Activated CD8-positive, alpha-beta memory T cell treated with anti-CD3 and anti-CD28 coated beads for 1 hour (primary cell): ENCODE data around the gene AKAP5.

Source experiments
- DNase-seq, 2 donors: peaks; one replicate each; pipeline ENCODE4 v3.0.0-alpha.2; 2020; ENCODE audit warnings: low read depth in 1 of 2; ENCODE audit errors: extremely low read depth in 1 of 2

Gene AKAP5

GRCh38 chr14:64459405-64460136, 5.7 kb upstream of the AKAP5 start:
- DNase-seq, result no peak

- no peak for DNase-seq
Measured at GRCh38 chr14:64461221-64461620, 4.1 kb upstream of the AKAP5 start.

GRCh38 chr14:64463195-64463594, 2.1 kb upstream of the AKAP5 start:
- no peak for DNase-seq

- no peak for DNase-seq
Measured at GRCh38 chr14:64463873-64464272, 1.4 kb upstream of the AKAP5 start.

GRCh38 chr14:64464651-64465050, 648 bp upstream of the AKAP5 start:
- no peak for DNase-seq

GRCh38 chr14:64465831-64466554, 694 bp downstream of the AKAP5 start:
- no peak for DNase-seq

GRCh38 chr14:64467101-64467500, 1.8 kb downstream of the AKAP5 start:
- DNase-seq, result no peak

GRCh38 chr14:64467566-64467965, 2.3 kb downstream of the AKAP5 start:
- DNase-seq, result no peak

- no peak for DNase-seq
Measured at GRCh38 chr14:64468451-64468850, 3.2 kb downstream of the AKAP5 start.

GRCh38 chr14:64474041-64474440, 8.7 kb downstream of the AKAP5 start:
- no peak for DNase-seq

GRCh38 chr14:64474698-64475097, 9.4 kb downstream of the AKAP5 start:
- no peak for DNase-seq

GRCh38 chr14:64475585-64476273, 10.4 kb downstream of the AKAP5 start:
- no peak for DNase-seq

- DNase-seq, result no peak
Measured at GRCh38 chr14:64476438-64476837, 11.1 kb downstream of the AKAP5 start.

GRCh38 chr14:64478634-64479250, 13.4 kb downstream of the AKAP5 start:
- DNase-seq, result no peak

GRCh38 chr14:64488590-64489099, 23.3 kb downstream of the AKAP5 start:
- no peak for DNase-seq

- no peak for DNase-seq
Measured at GRCh38 chr14:64491637-64492036, 26.3 kb downstream of the AKAP5 start.

- DNase-seq, result no peak
Measured at GRCh38 chr14:64493455-64493854, 28.2 kb downstream of the AKAP5 start.

GRCh38 chr14:64495252-64495651, 30.0 kb downstream of the AKAP5 start:
- no peak for DNase-seq

GRCh38 chr14:64496764-64497163, 31.5 kb downstream of the AKAP5 start:
- DNase-seq, result no peak

- DNase-seq, result no peak
Measured at GRCh38 chr14:64500088-64500487, 34.8 kb downstream of the AKAP5 start.
